HEK293T (cell line): ENCODE results near the gene SERF2.

Experiments
- BHLHE40 ChIP-seq: fragments of 450-650 bp; IDR thresholded peaks from 2 replicates; pipeline ENCODE4 v1.6.1; 2016; ENCODE audit warnings: mild to moderate bottlenecking, moderate library complexity, borderline replicate concordance
- HDGF ChIP-seq: fragments of 450-650 bp; IDR thresholded peaks from 2 replicates; pipeline ENCODE4 v1.6.1; 2017; ENCODE audit warnings: antibody characterized with exemption, borderline replicate concordance
- L3MBTL2 ChIP-seq: fragments of 450-650 bp; conservative IDR thresholded peaks from 2 replicates; pipeline ENCODE4 v1.6.1; 2016; ENCODE audit warnings: mild to moderate bottlenecking
- NFRKB ChIP-seq: fragments of 450-650 bp; IDR thresholded peaks from 2 replicates; pipeline ENCODE4 v1.6.1; 2016; ENCODE audit warnings: mild to moderate bottlenecking, moderate library complexity
- PKNOX1 ChIP-seq: fragments of 450-650 bp; IDR thresholded peaks from 2 replicates; pipeline ENCODE4 v1.6.1; 2016
- SP1 ChIP-seq: fragments of 450-650 bp; IDR thresholded peaks from 2 replicates; pipeline ENCODE4 v1.6.1; 2017
- TARDBP ChIP-seq: fragments of 450-650 bp; IDR thresholded peaks from 2 replicates; pipeline ENCODE4 v1.6.1; 2016
- ZNF384 ChIP-seq: fragments of 450-650 bp; IDR thresholded peaks from 2 replicates; pipeline ENCODE4 v1.6.1; 2016

- TF ChIP-seq ZNF384: no peak
- no peak for TF ChIP-seq TARDBP
- no peak for TF ChIP-seq L3MBTL2
- TF ChIP-seq SP1: no peak
- TF ChIP-seq BHLHE40: no peak
- no peak for TF ChIP-seq HDGF
- no peak for TF ChIP-seq NFRKB
- no peak for TF ChIP-seq PKNOX1
Measured at GRCh38 chr15:43793647-43794046, 1.5 kb downstream of the SERF2 start.
